Subcutaneous adipose tissue (tissue), 4 donors: ENCODE results near the gene FMO1. TPM values are rescaled to one million over a fixed set of nuclear protein-coding genes. Genes with fewer than 3 reads are reported as not detected.

Experiments
- CTCF ChIP-seq: fragments of 450-650 bp; IDR thresholded peaks from one replicate; pipeline ENCODE4 v1.5.1; 2016; ENCODE audit warnings: low read depth, mild to moderate bottlenecking, control low read depth, antibody characterized with exemption, moderate library complexity
- total RNA-seq, 4 donors: library from RNA; depleted of rRNA; stranded (reverse); fragments of >200 nt; gene quantifications; one replicate each; pipeline ENCODE4 v1.1.0, GENCODE V29; 2016

The FMO1 gene
- total RNA-seq, 4 donors from 2014 or later, result 2.1 to 14.1 (median 3.6) TPM

GRCh38 chr1:171247501-171247900, 793 bp upstream of the FMO1 start:
- no peak for TF ChIP-seq CTCF

DNA sequence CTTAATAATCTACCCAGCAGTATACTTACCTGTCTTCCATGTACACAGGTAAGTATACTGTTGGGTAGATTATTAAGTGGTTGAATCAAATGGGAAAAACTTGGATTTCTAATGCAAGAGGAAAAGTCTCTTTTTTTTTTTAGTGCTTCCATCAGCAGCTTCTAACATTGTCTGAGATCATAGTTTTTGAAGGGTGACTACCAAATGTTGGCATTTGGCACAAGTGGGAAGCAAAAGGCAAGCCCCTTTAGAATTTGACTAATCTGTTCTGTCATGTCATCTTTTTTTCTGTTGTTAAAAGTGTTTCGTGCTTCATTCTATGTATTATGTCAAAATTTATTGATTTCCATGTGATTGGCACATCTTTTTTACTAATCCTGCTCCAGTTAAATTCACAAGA, 547 bp downstream of the FMO1 start:
- TF ChIP-seq CTCF, result no peak

- no peak for TF ChIP-seq CTCF
Observed at GRCh38 chr1:171250263-171250662, 2.0 kb downstream of the FMO1 start.

DNA sequence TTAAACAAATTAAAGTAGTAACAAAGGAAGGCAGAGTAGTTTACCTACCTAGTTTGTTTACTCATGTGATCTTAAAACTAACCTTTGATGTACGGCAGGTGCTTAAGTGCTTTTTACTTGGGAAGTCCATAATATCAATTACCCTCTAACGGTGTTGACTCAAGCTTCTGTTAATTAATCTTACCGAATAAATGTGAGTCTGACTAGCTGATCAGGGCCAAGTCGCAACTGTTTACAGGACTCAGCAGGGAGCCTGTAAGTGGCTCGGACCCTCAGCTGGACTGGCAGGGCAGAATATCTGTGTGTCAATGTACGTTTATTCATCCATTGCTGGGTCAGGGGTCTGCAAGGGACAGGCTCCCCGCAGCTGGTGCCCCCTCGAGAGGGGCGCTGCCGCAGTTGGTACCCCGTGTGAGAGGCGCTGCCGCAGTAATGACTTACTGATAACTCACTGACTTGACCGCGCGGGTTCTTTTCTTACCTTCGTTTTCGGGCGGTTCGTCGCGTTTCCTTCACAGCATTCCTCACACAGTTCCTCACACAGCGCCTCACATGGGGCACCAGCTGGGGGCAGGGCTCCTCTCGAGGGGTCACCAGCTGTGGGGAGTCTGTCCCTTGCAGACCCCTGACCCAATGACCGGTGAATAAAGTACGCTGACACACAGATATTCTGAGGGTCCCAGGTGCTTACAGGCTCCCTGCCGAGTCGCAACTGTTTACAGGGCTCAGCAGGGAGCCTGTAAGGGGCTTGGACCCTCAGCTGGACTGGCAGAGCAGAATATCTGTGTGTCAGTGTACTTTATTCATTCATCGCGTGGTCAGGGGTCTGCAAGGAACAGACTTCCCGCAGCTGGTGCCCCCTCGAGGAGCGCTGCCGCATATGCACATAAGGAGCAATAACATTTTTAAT, 3.0 kb downstream of the FMO1 start:
- TF ChIP-seq CTCF, result no peak

DNA sequence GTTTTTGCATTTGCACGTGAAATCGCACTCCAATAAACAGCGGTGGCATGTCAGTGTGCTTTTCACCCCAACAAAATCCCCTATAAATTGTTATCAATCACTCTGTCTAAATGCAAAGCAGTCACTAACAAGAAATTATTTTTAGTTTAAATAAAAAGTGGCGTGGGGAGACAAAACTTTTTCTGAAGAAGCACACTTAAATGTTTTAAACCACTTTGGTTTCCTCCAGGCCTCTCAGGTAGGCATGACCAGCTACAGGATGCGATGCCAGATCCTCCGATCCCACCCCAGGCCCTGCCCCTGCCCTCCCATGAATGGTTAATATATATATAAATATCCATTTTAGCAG, 3.6 kb downstream of the FMO1 start:
- no peak for TF ChIP-seq CTCF

GRCh38 chr1:171252482-171252881, 4.2 kb downstream of the FMO1 start:
- TF ChIP-seq CTCF, result no peak

- TF ChIP-seq CTCF, result no peak
Observed at GRCh38 chr1:171254859-171255258, 6.6 kb downstream of the FMO1 start.
